ENCODE measurements around the gene ASCC3. TPM values are rescaled to one million over a fixed set of nuclear protein-coding genes. Genes with fewer than 3 reads are reported as not detected.

Gene ASCC3
- total and polyA plus RNA-seq, 2 donors (not counting 1 experiment from before 2014, with no cell fraction given) = 9.0 to 42.3 TPM

DNA sequence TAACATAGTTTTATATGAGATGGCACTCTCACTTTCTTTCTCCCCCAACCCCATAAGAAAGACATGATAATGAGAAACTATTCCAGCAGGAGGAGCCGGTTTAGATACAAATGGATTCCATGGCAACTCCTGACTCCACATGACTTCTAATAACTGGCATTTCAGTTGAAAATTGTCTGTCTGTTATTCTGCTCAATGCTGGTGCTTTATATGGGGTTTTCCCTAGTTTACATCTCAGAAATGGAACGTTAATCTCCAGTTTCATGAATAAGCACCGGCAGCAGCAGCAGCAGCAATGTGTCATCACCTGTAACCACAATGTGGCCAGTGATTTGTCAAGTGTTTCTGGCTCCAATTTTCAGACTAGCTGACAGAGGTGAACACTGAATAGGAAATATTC, 408.5 kb downstream of the ASCC3 start:
- Histone ChIP-seq H3K9ac (ENCODE audit: low read length) (no peak overlapping the region), H3K4me3 (ENCODE audit: control extremely low read depth in 1 of 5, extremely low read depth in 1 of 5, insufficient read depth in 1 of 5, low read depth in 2 of 5, low read length in 4 of 5) (no peak overlapping the region), H3K79me2 (ENCODE audit: control insufficient read depth, insufficient read depth, low read length) (no peaks in the 10 kb centered on the region), H3K9me3 (ENCODE audit: control extremely low read depth in 1 of 3, control insufficient read depth in 2 of 3, insufficient read depth in 1 of 3, low read length in 2 of 3) (peaks cover 0 to 13% (median 0%) of the 10 kb centered on the region in 3 donors), H3K36me3 (replicated peaks in 1 of 2; ENCODE audit: control extremely low read depth in 1 of 2, control insufficient read depth in 1 of 2, extremely low read depth in 1 of 2, insufficient read depth in 2 of 2, low read length in 1 of 2) (no peaks in the 10 kb centered on the region), H3K27me3 (replicated peaks in 1 of 4; ENCODE audit: control extremely low read depth in 1 of 4, control insufficient read depth in 3 of 4, insufficient read depth in 4 of 4, low read length in 3 of 4) (peaks cover 0 to 38% (median 34%) of the 10 kb centered on the region in 4 experiments), H3K4me1 (ENCODE audit: control insufficient read depth in 2 of 2, insufficient read depth in 2 of 2, low read length in 2 of 2) (peaks cover 0 to 6% of the 10 kb centered on the region in 2 donors), H3K4me2 (replicated peaks; ENCODE audit: low read depth, low read length, poor library complexity, severe bottlenecking) (no peak overlapping the region), H4K20me1 (ENCODE audit: control insufficient read depth, insufficient read depth, low read length, poor library complexity, severe bottlenecking) (no peaks in the 10 kb centered on the region), H2AFZ (ENCODE audit: insufficient read depth, low read depth, low read length, poor library complexity, severe bottlenecking) (no peak overlapping the region), H3K27ac (ENCODE audit: low read length in 2 of 2) (no peak overlapping the region)
- TF ChIP-seq, protein P1, sequence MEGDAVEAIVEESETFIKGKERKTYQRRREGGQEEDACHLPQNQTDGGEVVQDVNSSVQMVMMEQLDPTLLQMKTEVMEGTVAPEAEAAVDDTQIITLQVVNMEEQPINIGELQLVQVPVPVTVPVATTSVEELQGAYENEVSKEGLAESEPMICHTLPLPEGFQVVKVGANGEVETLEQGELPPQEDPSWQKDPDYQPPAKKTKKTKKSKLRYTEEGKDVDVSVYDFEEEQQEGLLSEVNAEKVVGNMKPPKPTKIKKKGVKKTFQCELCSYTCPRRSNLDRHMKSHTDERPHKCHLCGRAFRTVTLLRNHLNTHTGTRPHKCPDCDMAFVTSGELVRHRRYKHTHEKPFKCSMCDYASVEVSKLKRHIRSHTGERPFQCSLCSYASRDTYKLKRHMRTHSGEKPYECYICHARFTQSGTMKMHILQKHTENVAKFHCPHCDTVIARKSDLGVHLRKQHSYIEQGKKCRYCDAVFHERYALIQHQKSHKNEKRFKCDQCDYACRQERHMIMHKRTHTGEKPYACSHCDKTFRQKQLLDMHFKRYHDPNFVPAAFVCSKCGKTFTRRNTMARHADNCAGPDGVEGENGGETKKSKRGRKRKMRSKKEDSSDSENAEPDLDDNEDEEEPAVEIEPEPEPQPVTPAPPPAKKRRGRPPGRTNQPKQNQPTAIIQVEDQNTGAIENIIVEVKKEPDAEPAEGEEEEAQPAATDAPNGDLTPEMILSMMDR (IDR thresholded peaks at IDR 0.05) = no peak
- no peak for TF ChIP-seq EZH2 (IDR thresholded peaks at IDR 0.05; ENCODE audit: borderline replicate concordance, insufficient read depth, low read depth, low read length, poor library complexity, severe bottlenecking)
- no peaks in the 10 kb centered on the region for H3K9me3 Mint-ChIP-seq (ENCODE audit: insufficient read depth)
- peaks cover 65% of the 10 kb centered on the region for H3K27me3 Mint-ChIP-seq
- 31% methylated on average over 2 of the region's 3 CpGs for WGBS (ENCODE audit: insufficient coverage)
- DNase-seq (no peak), ATAC-seq (ENCODE audit: low read depth) (no peak)
- ChIA-PET POLR2A (no interaction called here), CTCF (no interaction called here)
- no peak overlapping the region for H3K27ac Mint-ChIP-seq
- H3K4me1 Mint-ChIP-seq = peaks cover 3% of the 10 kb centered on the region
- intact Hi-C loops (cut with micrococcal nuclease) = no loop called here
- H3K4me3 Mint-ChIP-seq = no peak overlapping the region

DNA sequence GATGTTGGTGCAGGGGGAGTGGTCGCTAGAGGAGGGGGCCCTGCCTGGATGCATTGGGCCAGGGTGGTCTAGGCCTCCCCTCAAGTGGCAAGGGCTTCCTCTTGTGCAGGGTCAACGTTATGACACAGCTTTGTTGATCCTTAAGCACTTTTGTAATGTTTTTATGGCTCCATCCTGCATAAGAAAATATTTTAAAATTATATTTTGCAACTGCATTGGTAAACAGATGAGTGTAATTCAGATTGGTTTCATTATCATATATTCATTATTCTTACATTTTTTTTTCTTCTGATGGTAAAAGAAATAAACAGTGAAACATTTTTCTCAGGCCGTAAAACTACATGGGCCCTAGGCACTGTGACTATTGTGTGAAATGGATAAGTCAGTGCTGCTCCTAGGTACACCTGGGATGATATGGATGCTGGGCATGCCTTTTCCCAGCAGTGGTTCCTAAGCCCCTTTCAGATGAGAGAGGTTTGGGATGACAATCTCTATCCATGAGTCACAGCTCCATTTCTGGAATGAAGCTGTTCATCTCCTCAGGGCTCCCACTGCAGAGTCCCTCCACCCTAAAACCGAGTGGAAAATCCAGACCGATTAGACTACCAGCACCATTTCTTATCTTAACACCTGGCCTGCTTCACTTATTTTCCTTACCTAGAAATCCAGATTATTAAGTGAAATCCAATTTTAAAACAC, 410.6 kb downstream of the ASCC3 start:
- DNase-seq (no peak), ATAC-seq (ENCODE audit: low read depth) (no peak)
- TF ChIP-seq, protein P1 (IDR thresholded peaks at IDR 0.05) = no peak
- TF ChIP-seq EZH2 (IDR thresholded peaks at IDR 0.05; ENCODE audit: borderline replicate concordance, insufficient read depth, low read depth, low read length, poor library complexity, severe bottlenecking) = no peak
- Mint-ChIP-seq H3K27me3 (peaks cover 71% of the 10 kb centered on the region), H3K9me3 (ENCODE audit: insufficient read depth) (peaks cover 3% of the 10 kb centered on the region), H3K4me1 (peaks cover 12% of the 10 kb centered on the region), H3K27ac (no peak overlapping the region), H3K4me3 (no peak overlapping the region)
- Histone ChIP-seq H3K4me1 (ENCODE audit: control insufficient read depth in 2 of 2, insufficient read depth in 2 of 2, low read length in 2 of 2) (peaks cover 11 to 23% of the 10 kb centered on the region in 2 donors), H3K36me3 (replicated peaks in 1 of 2; ENCODE audit: control extremely low read depth in 1 of 2, control insufficient read depth in 1 of 2, extremely low read depth in 1 of 2, insufficient read depth in 2 of 2, low read length in 1 of 2) (no peaks in the 10 kb centered on the region), H3K9ac (ENCODE audit: low read length) (no peak overlapping the region), H3K9me3 (ENCODE audit: control extremely low read depth in 1 of 3, control insufficient read depth in 2 of 3, insufficient read depth in 1 of 3, low read length in 2 of 3) (peaks cover under 1 to 32% (median 11%) of the 10 kb centered on the region in 3 donors), H3K4me2 (replicated peaks; ENCODE audit: low read depth, low read length, poor library complexity, severe bottlenecking) (no peak overlapping the region), H3K4me3 (ENCODE audit: control extremely low read depth in 1 of 5, extremely low read depth in 1 of 5, insufficient read depth in 1 of 5, low read depth in 2 of 5, low read length in 4 of 5) (no peak overlapping the region), H3K27ac (ENCODE audit: low read length in 2 of 2) (no peak overlapping the region), H4K20me1 (ENCODE audit: control insufficient read depth, insufficient read depth, low read length, poor library complexity, severe bottlenecking) (no peaks in the 10 kb centered on the region), H2AFZ (ENCODE audit: insufficient read depth, low read depth, low read length, poor library complexity, severe bottlenecking) (no peak overlapping the region), H3K79me2 (ENCODE audit: control insufficient read depth, insufficient read depth, low read length) (no peaks in the 10 kb centered on the region), H3K27me3 (replicated peaks in 1 of 4; ENCODE audit: control extremely low read depth in 1 of 4, control insufficient read depth in 3 of 4, insufficient read depth in 4 of 4, low read length in 3 of 4) (peaks cover 0 to 59% (median 53%) of the 10 kb centered on the region in 4 experiments)
- ChIA-PET POLR2A (no interaction called here), CTCF (no interaction called here)
- WGBS (ENCODE audit: insufficient coverage) = 85% methylated on average over 4 of the region's 5 CpGs
- intact Hi-C loops (cut with micrococcal nuclease) = no loop called here
